ENCODE data around the gene LDAH. TPM values are rescaled to one million over a fixed set of nuclear protein-coding genes. Genes with fewer than 3 reads are reported as not detected.

The LDAH gene
- total RNA-seq, 1 experiment from 2014 or later = 15.2 TPM

DNA sequence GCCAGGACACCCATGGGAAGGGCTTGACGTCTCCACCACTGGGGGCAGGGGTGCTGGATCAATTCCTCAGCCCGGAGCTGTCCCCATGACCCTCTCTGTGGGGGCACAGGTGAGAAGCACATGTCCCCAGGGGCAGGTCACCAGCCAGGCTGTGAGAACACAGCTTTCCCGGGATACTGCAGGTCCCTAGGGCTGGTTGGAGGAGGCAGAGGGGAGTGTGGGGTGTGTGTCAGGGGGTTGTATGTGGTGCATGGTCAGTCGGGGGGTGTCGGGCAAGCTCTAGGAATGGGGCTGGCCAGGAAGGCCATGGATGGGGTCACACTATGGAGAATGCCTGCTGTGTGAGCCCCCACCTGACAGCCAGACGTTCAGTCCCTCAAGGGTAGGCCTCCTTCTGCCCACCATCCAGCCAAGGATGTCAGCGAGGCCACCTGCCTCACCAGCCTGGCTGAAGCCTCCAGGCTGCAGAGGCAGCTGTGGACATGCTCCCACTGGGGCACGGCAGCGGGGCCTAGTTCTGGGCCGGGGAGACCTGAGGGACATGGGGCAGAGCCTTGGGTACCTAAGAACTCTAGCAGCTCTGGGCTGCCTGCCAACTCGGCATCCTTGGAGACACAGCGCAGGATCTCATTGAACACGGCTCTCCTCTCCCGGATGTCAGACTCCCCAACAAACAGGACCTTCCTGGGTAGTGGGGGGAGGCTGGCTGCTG lies 182.3 kb downstream of the LDAH start:
- H3K4me2 ChIP-seq (ENCODE audit: insufficient read depth, insufficient read length, low read length) = no peak overlapping the region
- H2BK20ac ChIP-seq (ENCODE audit: low read depth, low read length, poor library complexity, severe bottlenecking) = no peak overlapping the region
- WGBS (ENCODE audit: extremely low coverage, insufficient read length, low lambda C conversion rate) = no CpG with 5 or more reads among the region's 14 CpGs
- H2AFZ ChIP-seq (ENCODE audit: low read length) = no peak overlapping the region
- no peak overlapping the region for H2BK120ac ChIP-seq (ENCODE audit: low read depth, low read length, poor library complexity, severe bottlenecking)
- H3K4ac ChIP-seq (ENCODE audit: low read depth, low read length) = no peak overlapping the region
- no peak overlapping the region for H4K5ac ChIP-seq (ENCODE audit: insufficient read length, low read depth, low read length)
- H3K79me1 ChIP-seq (ENCODE audit: insufficient read depth, low read depth, low read length, poor library complexity, severe bottlenecking) = no peaks in the 10 kb centered on the region
- H3K4me1 Mint-ChIP-seq = peaks cover 3 to 4% of the 10 kb centered on the region in 2 experiments
- DNase-seq = no peak
- no peak overlapping the region for H3K23ac ChIP-seq (ENCODE audit: insufficient read length, low read depth, low read length)
- no peaks in the 10 kb centered on the region for H3K9me3 ChIP-seq (ENCODE audit: control insufficient read depth, low read depth, low read length)
- H3K36me3 Mint-ChIP-seq (ENCODE audit: insufficient read depth in 1 of 3, low read depth in 3 of 3) = peaks cover 0 to 13% (median 4%) of the 10 kb centered on the region in 3 experiments; a peak in 4 of 7 replicates
- no peak overlapping the region for H3K9ac ChIP-seq (ENCODE audit: extremely low read depth, insufficient read length, low read length)
- H3K23me2 ChIP-seq (ENCODE audit: insufficient read length, low read depth, low read length, poor library complexity, severe bottlenecking) = no peaks in the 10 kb centered on the region
- H3K18ac ChIP-seq (ENCODE audit: insufficient read length, low read depth, low read length) = no peak overlapping the region
- H4K20me1 ChIP-seq (ENCODE audit: control insufficient read depth, insufficient read depth, insufficient read length) = no peaks in the 10 kb centered on the region
- no peak overlapping the region for H3K4me3 Mint-ChIP-seq
- H2AK5ac ChIP-seq (ENCODE audit: insufficient read length, low read length) = no peak overlapping the region
- no peak overlapping the region for H4K8ac ChIP-seq (replicated peaks; ENCODE audit: insufficient read length, low read depth, low read length)
- no peak overlapping the region for H2BK5ac ChIP-seq (ENCODE audit: insufficient read length, low read length)
- H3K56ac ChIP-seq (ENCODE audit: insufficient read length, low read depth, low read length) = no peak overlapping the region
- no peak for TF ChIP-seq CTCF (conservative IDR thresholded peaks at IDR 0.05)
- no peaks in the 10 kb centered on the region for H3K79me2 ChIP-seq (ENCODE audit: insufficient read depth, low read length)
- no peaks in the 10 kb centered on the region; a peak in 1 of 5 replicates for H3K9me3 Mint-ChIP-seq
- no peaks in the 10 kb centered on the region for H3K27me3 ChIP-seq (ENCODE audit: insufficient read depth, low read length)
- no peak overlapping the region for H3K27ac ChIP-seq (ENCODE audit: insufficient read length, low read depth, low read length)
- H4K91ac ChIP-seq (ENCODE audit: insufficient read length, low read depth, low read length) = no peak overlapping the region
- no peak overlapping the region for H2BK15ac ChIP-seq (ENCODE audit: low read depth, low read length)
- H3T11ph ChIP-seq (ENCODE audit: low read length) = no peak overlapping the region
- no peak overlapping the region for H3K14ac ChIP-seq (ENCODE audit: insufficient read depth, low read length)
- H2BK12ac ChIP-seq (ENCODE audit: insufficient read length, low read depth, low read length) = no peak overlapping the region
- H3K27me3 Mint-ChIP-seq (ENCODE audit: low read depth) = no peaks in the 10 kb centered on the region; the same call in 1 of the 2 replicates
- no peak overlapping the region; a peak in 1 of 7 replicates for H3K27ac Mint-ChIP-seq
- H3K4me1 ChIP-seq (ENCODE audit: insufficient read depth, low read length) = no peaks in the 10 kb centered on the region
